GM19397 (cell line): Measurements from ENCODE around the gene DIAPH2.

Source experiments
- ATAC-seq: cut with Tn5 transposase; IDR thresholded peaks from one replicate; pipeline ENCODE4 v1.9.1; 2021; ENCODE audit warnings: mild to moderate bottlenecking, moderate library complexity; ENCODE audit not compliant: unreplicated experiment

The DIAPH2 gene

DNA sequence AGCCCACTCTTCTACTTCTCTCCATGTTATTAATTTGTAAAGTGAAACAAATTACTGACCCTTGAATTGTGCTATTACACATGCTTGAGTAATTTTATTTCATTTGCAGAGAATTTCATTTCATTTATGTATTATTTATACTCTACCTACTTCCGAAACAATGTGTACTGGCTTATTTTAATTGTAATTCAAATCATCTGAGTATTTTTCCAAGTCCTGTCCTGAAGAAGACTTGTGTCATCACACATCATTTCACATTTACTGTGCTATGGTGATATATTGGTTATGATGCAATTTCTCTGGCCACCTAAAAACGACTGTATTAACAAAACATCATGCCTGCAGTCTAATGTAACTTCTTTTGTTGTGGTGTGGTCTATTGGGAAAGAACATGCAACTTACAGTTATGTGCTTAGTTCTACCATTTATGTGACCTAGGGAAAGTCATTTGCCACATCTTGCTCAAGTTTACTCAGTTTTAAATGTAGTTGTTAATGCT lies 583.6 kb downstream of the DIAPH2 start:
- no peak for ATAC-seq

GRCh38 chrX:97284531-97284930 lies 599.9 kb downstream of the DIAPH2 start:
- no peak for ATAC-seq

- no peak for ATAC-seq
These were observed 605.6 kb downstream of the DIAPH2 start for GRCh38 chrX:97290199-97290598.

- no peak for ATAC-seq
These were observed 609.4 kb downstream of the DIAPH2 start for GRCh38 chrX:97294041-97294440.

- no peak for ATAC-seq
These were observed 611.3 kb downstream of the DIAPH2 start for GRCh38 chrX:97295954-97296353.

GRCh38 chrX:97306771-97307470 lies 622.3 kb downstream of the DIAPH2 start:
- ATAC-seq, result no peak

- no peak for ATAC-seq
These were observed 623.5 kb downstream of the DIAPH2 start for GRCh38 chrX:97308171-97308570.

- no peak for ATAC-seq
These were observed 625.0 kb downstream of the DIAPH2 start for GRCh38 chrX:97309487-97310116.

- ATAC-seq, result no peak
These were observed 625.7 kb downstream of the DIAPH2 start for GRCh38 chrX:97310373-97310772.

GRCh38 chrX:97311066-97311778 lies 626.6 kb downstream of the DIAPH2 start:
- no peak for ATAC-seq

GRCh38 chrX:97314345-97314744 lies 629.7 kb downstream of the DIAPH2 start:
- ATAC-seq, result no peak

DNA sequence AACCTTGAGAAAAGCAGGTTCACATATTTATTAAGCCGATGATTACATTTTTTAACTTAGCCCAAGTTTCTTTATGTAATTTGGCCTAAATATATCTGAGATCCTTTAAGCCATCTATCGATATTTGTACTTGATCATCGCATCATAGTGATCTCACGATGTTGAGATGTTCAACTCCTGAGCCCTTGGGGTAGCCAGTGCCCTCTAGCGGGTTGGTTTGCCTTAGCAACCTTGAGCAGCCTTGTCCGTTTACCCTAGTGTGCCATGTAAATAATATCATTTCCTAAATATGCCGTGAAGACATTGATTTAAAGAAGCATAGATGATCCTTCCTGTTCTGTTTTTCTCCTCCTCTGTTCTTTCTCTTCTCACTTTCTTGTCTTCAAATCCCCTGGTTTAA lies 631.3 kb downstream of the DIAPH2 start:
- ATAC-seq, result no peak

DNA sequence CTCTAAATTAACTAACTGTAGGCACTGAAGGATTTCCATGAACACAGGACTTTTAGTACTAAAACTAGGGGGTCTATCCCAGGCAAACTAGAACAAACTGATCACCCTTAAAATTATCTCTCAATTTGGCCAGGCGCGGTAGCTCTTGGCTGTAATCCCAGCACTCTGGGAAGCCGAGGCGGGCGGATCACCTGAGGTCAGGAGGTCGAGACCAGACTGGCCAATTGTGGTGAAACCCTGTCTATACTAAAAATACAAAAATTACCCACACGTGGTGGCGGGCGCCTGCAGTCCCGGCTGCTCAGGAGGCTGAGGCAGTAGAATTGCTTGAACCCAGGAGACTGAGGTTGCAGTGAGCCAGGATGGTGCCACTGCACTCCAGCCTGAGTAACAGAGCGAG lies 635.7 kb downstream of the DIAPH2 start:
- ATAC-seq, result no peak

GRCh38 chrX:97322401-97322800 lies 637.8 kb downstream of the DIAPH2 start:
- no peak for ATAC-seq

DNA sequence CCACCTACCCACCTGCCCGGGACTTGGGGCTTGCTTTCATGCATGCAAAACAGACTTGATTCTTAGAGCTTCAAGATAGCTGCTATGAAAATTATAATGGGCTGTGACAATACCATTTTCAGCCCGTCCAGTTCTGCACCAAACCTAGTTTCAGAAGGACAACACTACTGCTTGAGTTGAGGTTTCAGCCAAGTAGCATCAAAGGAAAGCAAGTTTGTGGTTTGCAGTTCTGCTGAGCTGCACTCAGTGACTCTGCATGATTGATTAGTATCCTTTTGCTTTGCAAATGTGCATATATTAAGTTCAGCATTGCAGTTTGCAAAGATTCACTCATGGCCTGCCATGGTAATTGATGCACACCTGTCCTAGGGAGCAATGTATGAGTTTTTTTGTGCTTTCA lies 641.8 kb downstream of the DIAPH2 start:
- peak; percentile 99 for ATAC-seq

DNA sequence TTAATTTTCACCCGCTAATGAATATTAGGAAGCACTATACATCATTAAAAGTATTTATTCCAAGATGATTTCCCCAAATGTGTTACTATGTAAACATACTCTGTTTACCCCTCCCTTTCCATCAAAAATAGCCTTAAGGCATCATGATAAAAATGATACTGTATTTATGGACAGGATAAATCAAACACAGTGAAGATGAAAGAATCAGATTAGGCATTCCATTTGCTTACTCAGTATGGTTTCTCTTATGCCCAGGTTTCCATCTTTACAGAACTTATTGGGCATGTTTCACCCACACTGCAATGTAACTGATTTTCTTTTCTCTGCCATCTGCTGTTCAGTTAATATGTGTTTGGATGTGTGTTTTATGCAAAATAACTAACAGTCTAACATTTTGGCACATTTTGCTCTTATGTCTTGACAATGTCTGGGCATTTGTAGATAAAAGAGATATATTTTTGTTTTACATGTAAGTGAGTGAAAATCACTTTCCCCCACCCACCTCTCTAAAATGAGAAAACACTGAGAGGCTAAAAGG lies 644.3 kb downstream of the DIAPH2 start:
- no peak for ATAC-seq

GRCh38 chrX:97330151-97330550 lies 645.5 kb downstream of the DIAPH2 start:
- ATAC-seq, result no peak

DNA sequence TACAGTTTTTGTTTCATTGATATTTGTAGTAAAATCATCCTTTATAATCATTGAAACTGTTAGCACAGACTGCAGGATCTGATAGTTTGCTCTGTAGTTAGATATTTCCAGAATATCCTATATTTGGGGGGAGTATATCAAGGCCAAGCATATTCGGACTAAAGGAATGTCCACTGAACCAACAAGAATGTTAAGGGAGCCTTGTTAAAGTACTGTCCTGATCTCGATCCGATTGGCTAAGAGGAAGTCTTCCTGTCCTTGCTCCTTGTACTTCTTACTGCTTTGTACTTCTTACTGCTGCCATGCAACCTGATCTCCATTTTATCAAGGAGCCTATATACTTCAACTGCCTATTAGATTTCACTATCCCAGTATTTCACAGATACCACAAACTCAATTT lies 648.3 kb downstream of the DIAPH2 start:
- no peak for ATAC-seq

DNA sequence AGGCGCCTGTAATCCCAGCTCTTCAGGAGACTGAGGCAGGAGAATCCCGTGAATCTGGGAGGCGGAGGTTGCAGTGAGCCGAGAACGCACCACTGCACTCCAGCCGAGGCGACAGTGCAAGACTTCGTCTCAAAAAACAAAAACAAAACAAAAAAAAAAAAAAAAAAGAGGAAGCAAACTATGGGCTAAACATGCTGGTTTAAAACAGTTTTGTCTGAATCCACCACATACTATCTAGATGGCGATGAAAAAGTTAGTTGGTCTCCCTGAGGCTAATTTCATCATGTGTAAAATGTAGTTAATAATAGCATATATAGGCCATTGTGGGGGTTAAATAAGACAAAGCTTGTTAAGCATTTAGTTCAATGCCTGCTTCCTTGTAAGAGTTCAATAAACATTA lies 650.2 kb downstream of the DIAPH2 start:
- no peak for ATAC-seq

- no peak for ATAC-seq
These were observed 660.1 kb downstream of the DIAPH2 start for GRCh38 chrX:97344724-97345123.

DNA sequence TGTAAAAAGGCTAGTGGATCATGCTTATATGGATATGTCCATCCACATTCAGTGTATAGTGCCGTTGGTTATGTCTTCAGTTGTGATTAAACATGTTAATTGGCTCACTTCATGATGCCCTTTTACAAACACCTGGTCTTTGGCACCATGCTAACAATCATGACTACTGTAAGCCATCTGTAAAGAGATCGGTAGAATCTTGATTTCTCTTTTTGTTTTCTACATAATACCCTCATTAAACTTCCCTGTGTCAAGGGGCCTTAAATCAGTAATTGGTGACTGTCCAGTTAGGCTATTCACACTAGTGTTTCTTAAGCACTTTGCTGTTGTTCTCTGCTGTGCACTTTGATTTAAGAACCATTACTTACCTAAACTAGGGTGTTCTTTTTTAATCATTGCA lies 674.3 kb downstream of the DIAPH2 start:
- ATAC-seq, result no peak

- no peak for ATAC-seq
These were observed 679.2 kb downstream of the DIAPH2 start for GRCh38 chrX:97363843-97364242.
